ENCODE data around the gene KIF5A.
A peak's percentile ranks its signal among the peaks of the same experiment; 100 is the strongest.

The KIF5A gene

DNA sequence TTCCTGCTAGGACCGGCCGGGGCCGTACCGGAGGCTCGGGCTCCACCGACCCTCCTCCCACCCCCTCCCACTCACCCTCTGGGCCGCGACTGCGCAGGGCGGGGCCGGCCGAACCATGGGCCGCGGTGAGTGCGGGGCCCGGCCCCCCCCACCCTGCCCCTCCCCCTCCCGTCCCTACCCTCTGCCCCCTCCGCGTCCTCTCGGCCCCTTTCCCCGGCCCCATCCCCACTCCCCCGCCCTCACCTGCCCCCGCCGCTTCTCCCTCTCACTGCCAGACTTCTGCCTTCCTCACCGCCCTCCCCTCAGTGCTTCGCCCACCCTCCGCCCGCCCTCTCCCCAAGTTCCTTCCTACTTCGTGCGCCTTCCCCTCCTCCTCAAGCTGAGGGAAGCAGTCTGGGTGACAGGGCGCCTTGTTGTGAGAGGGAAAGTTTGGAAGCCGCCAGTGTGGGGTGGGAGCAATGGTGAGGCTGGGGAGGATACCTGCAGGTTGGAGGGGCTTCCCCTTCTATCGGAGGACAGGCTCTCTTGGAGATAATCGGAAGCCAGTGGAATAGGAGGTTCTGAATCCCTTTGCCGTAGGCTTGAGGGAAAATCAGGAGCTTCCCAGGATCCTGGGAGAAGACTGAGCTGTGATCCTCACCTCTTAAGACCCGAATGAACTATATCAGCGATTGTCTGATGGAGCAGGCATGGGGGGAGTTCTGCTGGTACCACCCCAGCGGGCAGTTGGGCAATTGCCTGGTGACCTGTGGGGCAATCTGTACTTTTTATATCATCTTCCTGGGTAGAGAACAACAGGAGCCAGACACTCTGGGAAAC, 26.7 kb upstream of the KIF5A start:
- H3K27ac ChIP-seq = peak overlapping the region; percentile 100
- TF ChIP-seq ZFX (IDR thresholded peaks at IDR 0.05; ENCODE audit: borderline replicate concordance) = no peak
- TF ChIP-seq, protein P1, sequence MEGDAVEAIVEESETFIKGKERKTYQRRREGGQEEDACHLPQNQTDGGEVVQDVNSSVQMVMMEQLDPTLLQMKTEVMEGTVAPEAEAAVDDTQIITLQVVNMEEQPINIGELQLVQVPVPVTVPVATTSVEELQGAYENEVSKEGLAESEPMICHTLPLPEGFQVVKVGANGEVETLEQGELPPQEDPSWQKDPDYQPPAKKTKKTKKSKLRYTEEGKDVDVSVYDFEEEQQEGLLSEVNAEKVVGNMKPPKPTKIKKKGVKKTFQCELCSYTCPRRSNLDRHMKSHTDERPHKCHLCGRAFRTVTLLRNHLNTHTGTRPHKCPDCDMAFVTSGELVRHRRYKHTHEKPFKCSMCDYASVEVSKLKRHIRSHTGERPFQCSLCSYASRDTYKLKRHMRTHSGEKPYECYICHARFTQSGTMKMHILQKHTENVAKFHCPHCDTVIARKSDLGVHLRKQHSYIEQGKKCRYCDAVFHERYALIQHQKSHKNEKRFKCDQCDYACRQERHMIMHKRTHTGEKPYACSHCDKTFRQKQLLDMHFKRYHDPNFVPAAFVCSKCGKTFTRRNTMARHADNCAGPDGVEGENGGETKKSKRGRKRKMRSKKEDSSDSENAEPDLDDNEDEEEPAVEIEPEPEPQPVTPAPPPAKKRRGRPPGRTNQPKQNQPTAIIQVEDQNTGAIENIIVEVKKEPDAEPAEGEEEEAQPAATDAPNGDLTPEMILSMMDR (IDR thresholded peaks at IDR 0.05) = no peak

GRCh38 chr12:57523706-57524614, 25.9 kb upstream of the KIF5A start:
- peak overlapping the region; percentile 100 for H3K27ac ChIP-seq
- TF ChIP-seq, protein P1 (IDR thresholded peaks at IDR 0.05) = no peak
- TF ChIP-seq ZFX (IDR thresholded peaks at IDR 0.05; ENCODE audit: borderline replicate concordance) = no peak

GRCh38 chr12:57524814-57525614, 24.8 kb upstream of the KIF5A start:
- H3K27ac ChIP-seq = peak overlapping the region; percentile 100
- no peak for TF ChIP-seq ZFX (IDR thresholded peaks at IDR 0.05; ENCODE audit: borderline replicate concordance)
- TF ChIP-seq, protein P1 (IDR thresholded peaks at IDR 0.05) = no peak

- TF ChIP-seq, protein P1 (IDR thresholded peaks at IDR 0.05) = no peak
- H3K27ac ChIP-seq = peak overlapping the region; percentile 100
Observed at GRCh38 chr12:57525615-57526383, 24.0 kb upstream of the KIF5A start.

GRCh38 chr12:57526477-57527126, 23.2 kb upstream of the KIF5A start:
- peak overlapping the region; percentile 100 for H3K27ac ChIP-seq
- no peak for TF ChIP-seq ZFX (IDR thresholded peaks at IDR 0.05; ENCODE audit: borderline replicate concordance)
- TF ChIP-seq, protein P1 (IDR thresholded peaks at IDR 0.05) = no peak

GRCh38 chr12:57527184-57527583, 22.7 kb upstream of the KIF5A start:
- TF ChIP-seq, protein P1 (IDR thresholded peaks at IDR 0.05) = no peak
- TF ChIP-seq ZFX (IDR thresholded peaks at IDR 0.05; ENCODE audit: borderline replicate concordance) = no peak
- peak overlapping the region; percentile 100 for H3K27ac ChIP-seq

Measured in 22Rv1 (cell line).